Measurements from ENCODE around the gene IL31.

The IL31 gene

GRCh38 chr12:122144885-122145284 lies 29.1 kb downstream of the IL31 start:
- Histone ChIP-seq H3K36me3 (peaks cover 8% of the 10 kb centered on the region; the same call in 1 of the 2 replicates), H3K9me3 (ENCODE audit: severe bottlenecking) (peaks cover 9% of the 10 kb centered on the region), H3K27ac (no peak overlapping the region), H3K4me3 (ENCODE audit: low read depth, low read length) (no peak overlapping the region), H3K27me3 (ENCODE audit: insufficient read depth, low read depth, severe bottlenecking) (no peaks in the 10 kb centered on the region)
- no peak for TF ChIP-seq CTCF (IDR thresholded peaks at IDR 0.05; ENCODE audit: low read depth, low read length)
- no peak for DNase-seq

GRCh38 chr12:122142857-122143256 lies 31.2 kb downstream of the IL31 start:
- Histone ChIP-seq H3K27ac (no peak overlapping the region), H3K27me3 (ENCODE audit: insufficient read depth, low read depth, severe bottlenecking) (no peaks in the 10 kb centered on the region), H3K9me3 (ENCODE audit: severe bottlenecking) (peaks cover 9% of the 10 kb centered on the region), H3K4me3 (ENCODE audit: low read depth, low read length) (no peak overlapping the region), H3K36me3 (peaks cover 8% of the 10 kb centered on the region; the same call in 1 of the 2 replicates)
- TF ChIP-seq CTCF (IDR thresholded peaks at IDR 0.05; ENCODE audit: low read depth, low read length) = no peak
- DNase-seq = no peak

- peaks cover 9% of the 10 kb centered on the region for H3K9me3 ChIP-seq (ENCODE audit: severe bottlenecking)
- TF ChIP-seq CTCF (IDR thresholded peaks at IDR 0.05; ENCODE audit: low read depth, low read length) = no peak
Measured at GRCh38 chr12:122141911-122142725, 31.9 kb downstream of the IL31 start.

GRCh38 chr12:122140467-122141257 lies 33.4 kb downstream of the IL31 start:
- Histone ChIP-seq H3K4me3 (ENCODE audit: low read depth, low read length) (no peak overlapping the region), H3K36me3 (peaks cover 8% of the 10 kb centered on the region; the same call in 1 of the 2 replicates), H3K9me3 (ENCODE audit: severe bottlenecking) (peaks cover 9% of the 10 kb centered on the region), H3K27ac (no peak overlapping the region), H3K27me3 (ENCODE audit: insufficient read depth, low read depth, severe bottlenecking) (no peaks in the 10 kb centered on the region)
- no peak for DNase-seq
- no peak for TF ChIP-seq CTCF (IDR thresholded peaks at IDR 0.05; ENCODE audit: low read depth, low read length)

More at GRCh38 chr12:122141911-122142725, 31.9 kb downstream of the IL31 start:
- no peak overlapping the region for H3K4me3 ChIP-seq (ENCODE audit: low read depth, low read length)
- no peak for DNase-seq
- H3K36me3 ChIP-seq = peaks cover 8% of the 10 kb centered on the region; the same call in 1 of the 2 replicates
- H3K27me3 ChIP-seq (ENCODE audit: insufficient read depth, low read depth, severe bottlenecking) = no peaks in the 10 kb centered on the region
- H3K27ac ChIP-seq = no peak overlapping the region

- Histone ChIP-seq H3K9me3 (ENCODE audit: severe bottlenecking) (peaks cover 9% of the 10 kb centered on the region), H3K27ac (no peak overlapping the region), H3K36me3 (peaks cover 8% of the 10 kb centered on the region; the same call in 1 of the 2 replicates), H3K4me3 (ENCODE audit: low read depth, low read length) (no peak overlapping the region), H3K27me3 (ENCODE audit: insufficient read depth, low read depth, severe bottlenecking) (no peaks in the 10 kb centered on the region)
- TF ChIP-seq CTCF (IDR thresholded peaks at IDR 0.05; ENCODE audit: low read depth, low read length) = no peak
- DNase-seq = no peak
Measured at GRCh38 chr12:122139941-122140340, 34.1 kb downstream of the IL31 start.

Measured in WERI-Rb-1 (cell line).